Kidney (tissue), 14 donors: ENCODE results near the gene BEND6. TPM values are rescaled to one million over a fixed set of nuclear protein-coding genes. Genes with fewer than 3 reads are reported as not detected.

Experiments used
- DNase-seq, 5 donors: peaks; one replicate each; pipeline ENCODE4 v3.0.0-alpha.2; 2013 to 2020
- FAIRE-seq: peaks from 2 replicates; lab custom pipeline; 2012; peaks lifted over from hg19 to GRCh38; lab: Jason Lieb, UNC
- H3K27ac ChIP-seq, 2 donors: one replicate each; pipeline ENCODE4 v1.7.0; 2013; ENCODE audit warnings: low read depth in 2 of 2, low read length in 2 of 2, inconsistent platforms in 1 of 2
- H3K27me3 ChIP-seq: one replicate; pipeline ENCODE4 v1.7.1; 2013; ENCODE audit warnings: low read length, inconsistent platforms; ENCODE audit not compliant: control insufficient read depth, insufficient read depth
- H3K36me3 ChIP-seq, 3 donors: one replicate each; pipeline versions ENCODE4 v1.7.0 to v1.7.1; 2013; ENCODE audit warnings: low read length in 3 of 3, control low read depth in 1 of 3, inconsistent platforms in 1 of 3; ENCODE audit not compliant: insufficient read depth in 3 of 3, control insufficient read depth in 2 of 3
- H3K4me1 ChIP-seq, 3 donors: one replicate each; pipeline versions ENCODE4 v1.7.0 to v1.7.1; 2013; ENCODE audit warnings: low read length in 3 of 3, inconsistent platforms in 1 of 3, low read depth in 1 of 3; ENCODE audit not compliant: control insufficient read depth in 2 of 3, insufficient read depth in 2 of 3
- H3K4me3 ChIP-seq, 3 donors: one replicate each; pipeline versions ENCODE4 v1.7.0 to v1.8.1; 2013; ENCODE audit warnings: low read length in 3 of 3, control low read depth in 1 of 3, inconsistent platforms in 1 of 3
- H3K9ac ChIP-seq, 3 donors: one replicate each; pipeline versions ENCODE4 v1.7.0 to v1.7.1; 2013; ENCODE audit warnings: low read length in 3 of 3, control low read depth in 1 of 3, inconsistent platforms in 1 of 3
- H3K9me3 ChIP-seq, 3 donors: one replicate each; pipeline versions ENCODE4 v1.7.0 to v1.7.1; 2013; ENCODE audit warnings: low read length in 3 of 3, control low read depth in 1 of 3, inconsistent platforms in 1 of 3; ENCODE audit not compliant: control insufficient read depth in 2 of 3, insufficient read depth in 1 of 3
- CTCF ChIP-seq: IDR thresholded peaks from 3 replicates; pipeline ENCODE4 v1.5.1; 2012; ENCODE audit warnings: mild to moderate bottlenecking, moderate library complexity, borderline replicate concordance; ENCODE audit not compliant: insufficient read depth; ENCODE audit errors: extremely low read depth
- intact Hi-C: fragments of 100-400 bp; cut with DNase I; formaldehyde crosslinking; loops from one replicate; pipeline ENCODE4 v1.11.1; 2022
- polyA plus RNA-seq: library from polyadenylated mRNA; stranded (reverse); fragments of 350-450 nt; fragmentation: Illumina TruSeq; extraction: RNeasy Lipid Tissue Mini Kit (QIAGEN cat#74804); gene quantifications from one replicate; pipeline ENCODE4 v1.2.3, GENCODE V29; 2014; ENCODE audit warnings: low read depth, low replicate concordance; ENCODE audit not compliant: insufficient read depth
- total RNA-seq: library from RNA; stranded (reverse); fragmentation: NEBNext Ultra II Directional; extraction: Animal tissue kit (Norgen Biotek cat#: 25700); gene quantifications from one replicate; pipeline ENCODE4 v1.2.1, GENCODE V29; 2021
- donor health status: control.
- donor health status: control.
- donor health status: control.
- donor health status: control.
- donor health status: control.
- donor health status: DM: yes; HTN: yes; CAD: no.
- donor health status: Normal renal cell carcinoma (clear cell type).

Gene BEND6
- total and polyA plus RNA-seq, 2 donors from 2014 or later = 0.72 to 0.86 TPM

- no peak for TF ChIP-seq CTCF
- H3K27ac ChIP-seq = no peak overlapping the region
- no peak for DNase-seq
- H3K9me3 ChIP-seq = no peaks in the 10 kb centered on the region
- no peaks in the 10 kb centered on the region for H3K4me1 ChIP-seq
- no peak overlapping the region for H3K9ac ChIP-seq
- H3K4me3 ChIP-seq = no peak overlapping the region
- peak; percentile 49 for FAIRE-seq
- no peaks in the 10 kb centered on the region for H3K27me3 ChIP-seq
- no peaks in the 10 kb centered on the region for H3K36me3 ChIP-seq
- intact Hi-C loops = no loop called here
Measured at GRCh38 chr6:56922645-56923044, 32.3 kb upstream of the BEND6 start.

GRCh38 chr6:56923565-56923964 is 31.3 kb upstream of the BEND6 start:
- Histone ChIP-seq H3K4me3 (no peak overlapping the region), H3K36me3 (no peaks in the 10 kb centered on the region), H3K9me3 (no peaks in the 10 kb centered on the region), H3K27me3 (no peaks in the 10 kb centered on the region), H3K27ac (no peak overlapping the region), H3K9ac (no peak overlapping the region), H3K4me1 (no peaks in the 10 kb centered on the region)
- no peak for FAIRE-seq
- intact Hi-C loops = no loop called here
- DNase-seq = no peak
- no peak for TF ChIP-seq CTCF

- intact Hi-C loops = no loop called here
- H3K27ac ChIP-seq = no peak overlapping the region
Measured at GRCh38 chr6:56927538-56928453, 27.1 kb upstream of the BEND6 start.

More at GRCh38 chr6:56927538-56928453, 27.1 kb upstream of the BEND6 start:
- Histone ChIP-seq H3K27me3 (no peaks in the 10 kb centered on the region), H3K9me3 (no peaks in the 10 kb centered on the region), H3K4me3 (no peak overlapping the region), H3K9ac (no peak overlapping the region), H3K4me1 (no peaks in the 10 kb centered on the region), H3K36me3 (no peaks in the 10 kb centered on the region)
- no peak for FAIRE-seq
- no peak for DNase-seq
- no peak for TF ChIP-seq CTCF
